Kidney (tissue), 14 donors: ENCODE results near the gene KCNQ1OT1. TPM values are rescaled to one million over a fixed set of nuclear protein-coding genes. Genes with fewer than 3 reads are reported as not detected.

Source experiments
- DNase-seq, 5 donors: peaks; one replicate each; pipeline ENCODE4 v3.0.0-alpha.2; 2013 to 2020
- FAIRE-seq: peaks from 2 replicates; lab custom pipeline; 2012; peaks lifted over from hg19 to GRCh38; lab: Jason Lieb, UNC
- H3K27ac ChIP-seq, 2 donors: one replicate each; pipeline ENCODE4 v1.7.0; 2013; ENCODE audit warnings: low read depth in 2 of 2, low read length in 2 of 2, inconsistent platforms in 1 of 2
- H3K27me3 ChIP-seq: one replicate; pipeline ENCODE4 v1.7.1; 2013; ENCODE audit warnings: low read length, inconsistent platforms; ENCODE audit not compliant: control insufficient read depth, insufficient read depth
- H3K36me3 ChIP-seq, 3 donors: one replicate each; pipeline versions ENCODE4 v1.7.0 to v1.7.1; 2013; ENCODE audit warnings: low read length in 3 of 3, control low read depth in 1 of 3, inconsistent platforms in 1 of 3; ENCODE audit not compliant: insufficient read depth in 3 of 3, control insufficient read depth in 2 of 3
- H3K4me1 ChIP-seq, 3 donors: one replicate each; pipeline versions ENCODE4 v1.7.0 to v1.7.1; 2013; ENCODE audit warnings: low read length in 3 of 3, inconsistent platforms in 1 of 3, low read depth in 1 of 3; ENCODE audit not compliant: control insufficient read depth in 2 of 3, insufficient read depth in 2 of 3
- H3K4me3 ChIP-seq, 3 donors: one replicate each; pipeline versions ENCODE4 v1.7.0 to v1.8.1; 2013; ENCODE audit warnings: low read length in 3 of 3, control low read depth in 1 of 3, inconsistent platforms in 1 of 3
- H3K9ac ChIP-seq, 3 donors: one replicate each; pipeline versions ENCODE4 v1.7.0 to v1.7.1; 2013; ENCODE audit warnings: low read length in 3 of 3, control low read depth in 1 of 3, inconsistent platforms in 1 of 3
- H3K9me3 ChIP-seq, 3 donors: one replicate each; pipeline versions ENCODE4 v1.7.0 to v1.7.1; 2013; ENCODE audit warnings: low read length in 3 of 3, control low read depth in 1 of 3, inconsistent platforms in 1 of 3; ENCODE audit not compliant: control insufficient read depth in 2 of 3, insufficient read depth in 1 of 3
- CTCF ChIP-seq: IDR thresholded peaks from 3 replicates; pipeline ENCODE4 v1.5.1; 2012; ENCODE audit warnings: mild to moderate bottlenecking, moderate library complexity, borderline replicate concordance; ENCODE audit not compliant: insufficient read depth; ENCODE audit errors: extremely low read depth
- intact Hi-C: fragments of 100-400 bp; cut with DNase I; formaldehyde crosslinking; loops from one replicate; pipeline ENCODE4 v1.11.1; 2022
- polyA plus RNA-seq: library from polyadenylated mRNA; stranded (reverse); fragments of 350-450 nt; fragmentation: Illumina TruSeq; extraction: RNeasy Lipid Tissue Mini Kit (QIAGEN cat#74804); gene quantifications from one replicate; pipeline ENCODE4 v1.2.3, GENCODE V29; 2014; ENCODE audit warnings: low read depth, low replicate concordance; ENCODE audit not compliant: insufficient read depth
- total RNA-seq: library from RNA; stranded (reverse); fragmentation: NEBNext Ultra II Directional; extraction: Animal tissue kit (Norgen Biotek cat#: 25700); gene quantifications from one replicate; pipeline ENCODE4 v1.2.1, GENCODE V29; 2021
- donor health status: control.
- donor health status: control.
- donor health status: control.
- donor health status: control.
- donor health status: control.
- donor health status: DM: yes; HTN: yes; CAD: no.
- donor health status: Normal renal cell carcinoma (clear cell type).

The KCNQ1OT1 gene
- total and polyA plus RNA-seq, 2 donors from 2014 or later, result 0.22 to 4.4 TPM

GRCh38 chr11:2587976-2588748, 111.6 kb downstream of the KCNQ1OT1 start:
- intact Hi-C loops, result no loop called here
- Histone ChIP-seq H3K27me3 (no peaks in the 10 kb centered on the region), H3K4me3 (no peak overlapping the region), H3K9me3 (no peaks in the 10 kb centered on the region), H3K27ac (no peak overlapping the region), H3K36me3 (no peaks in the 10 kb centered on the region), H3K9ac (no peak overlapping the region), H3K4me1 (no peaks in the 10 kb centered on the region)
- FAIRE-seq (no peak), DNase-seq (peak in 2 of 5 donors; percentile 46 to 68)
- no peak for TF ChIP-seq CTCF

GRCh38 chr11:2587132-2587930, 112.5 kb downstream of the KCNQ1OT1 start:
- FAIRE-seq (no peak), DNase-seq (peak in 2 of 5 donors; percentile 53 to 67)
- TF ChIP-seq CTCF, result no peak
- no peak overlapping the region for H3K9ac ChIP-seq
- H3K36me3 ChIP-seq, result no peaks in the 10 kb centered on the region
- no peaks in the 10 kb centered on the region for H3K4me1 ChIP-seq
- no peak overlapping the region for H3K4me3 ChIP-seq
- intact Hi-C loops, result no loop called here
- no peak overlapping the region for H3K27ac ChIP-seq
- H3K9me3 ChIP-seq, result no peaks in the 10 kb centered on the region
- no peaks in the 10 kb centered on the region for H3K27me3 ChIP-seq

GRCh38 chr11:2586793-2587131, 113.0 kb downstream of the KCNQ1OT1 start:
- Histone ChIP-seq H3K9me3 (no peaks in the 10 kb centered on the region), H3K4me3 (no peak overlapping the region), H3K4me1 (no peaks in the 10 kb centered on the region), H3K9ac (no peak overlapping the region), H3K27ac (no peak overlapping the region), H3K36me3 (no peaks in the 10 kb centered on the region), H3K27me3 (no peaks in the 10 kb centered on the region)
- intact Hi-C loops, result no loop called here
- TF ChIP-seq CTCF, result no peak
- FAIRE-seq, result no peak
- peak in 1 of 5 donors; percentile 10 for DNase-seq
